Loucy (cell line): Measurements from ENCODE around the gene KAT2B.

ENCODE experiments used
- CTCF ChIP-seq: fragments of 200-600 bp; sonication (generic); conservative IDR thresholded peaks from 2 replicates; pipeline ENCODE4 v1.5.1; 2014; ENCODE audit warnings: mild to moderate bottlenecking, antibody characterized with exemption, low read length
- EZH2phosphoT487 ChIP-seq: fragments of 200-600 bp; IDR thresholded peaks from 2 replicates; pipeline ENCODE4 v1.6.1; 2018; ENCODE audit warnings: antibody characterized with exemption, mild to moderate bottlenecking, moderate library complexity, borderline replicate concordance

- TF ChIP-seq CTCF: no peak
- no peak for TF ChIP-seq EZH2phosphoT487
Measured at GRCh38 chr3:20147361-20147760, 107.1 kb downstream of the KAT2B start.
